Epithelial cell of proximal tubule (primary cell): ENCODE results near the gene CYB5RL. TPM values are rescaled to one million over a fixed set of nuclear protein-coding genes. Genes with fewer than 3 reads are reported as not detected.

Experiments
- DNase-seq: peaks from one replicate; pipeline ENCODE4 v3.0.0-alpha.2; 2011; ENCODE audit warnings: low read depth
- H3K4me3 ChIP-seq: 2 replicates; pipeline ENCODE4 v1.5.1; 2011; ENCODE audit warnings: low read depth, mild to moderate bottlenecking, low read length
- CTCF ChIP-seq: conservative IDR thresholded peaks from 2 replicates; pipeline ENCODE4 v1.5.1; 2012; ENCODE audit warnings: low read depth, mild to moderate bottlenecking, low read length
- total RNA-seq: library from RNA; depleted of rRNA; stranded (reverse); fragments of >200 nt; gene quantifications from 2 replicates; pipeline ENCODE4 v1.2.3, GENCODE V29; 2015

CYB5RL gene
- total RNA-seq, 1 donor from 2014 or later = 2.8 TPM

GRCh38 chr1:54243022-54243421 lies 43.2 kb upstream of the CYB5RL start:
- no peak overlapping the region for H3K4me3 ChIP-seq
- TF ChIP-seq CTCF = no peak
- DNase-seq = no peak

- no peak for TF ChIP-seq CTCF
- no peak overlapping the region for H3K4me3 ChIP-seq
- no peak for DNase-seq
These were observed 41.5 kb upstream of the CYB5RL start for GRCh38 chr1:54241364-54241763.

- no peak overlapping the region for H3K4me3 ChIP-seq
- DNase-seq = no peak
- no peak for TF ChIP-seq CTCF
These were observed 41.0 kb upstream of the CYB5RL start for GRCh38 chr1:54240741-54241335.

GRCh38 chr1:54239631-54240031 lies 39.8 kb upstream of the CYB5RL start:
- TF ChIP-seq CTCF = no peak
- H3K4me3 ChIP-seq = no peak overlapping the region
- no peak for DNase-seq

GRCh38 chr1:54239035-54239383 lies 39.2 kb upstream of the CYB5RL start:
- H3K4me3 ChIP-seq = no peak overlapping the region
- TF ChIP-seq CTCF = no peak
- DNase-seq = no peak

- no peak for TF ChIP-seq CTCF
These were observed 38.7 kb upstream of the CYB5RL start for GRCh38 chr1:54238353-54239034.

GRCh38 chr1:54237586-54237985 lies 37.8 kb upstream of the CYB5RL start:
- no peak for DNase-seq
- no peak overlapping the region for H3K4me3 ChIP-seq
- TF ChIP-seq CTCF = no peak

More at GRCh38 chr1:54238353-54239034, 38.7 kb upstream of the CYB5RL start:
- DNase-seq = no peak
- H3K4me3 ChIP-seq = no peak overlapping the region
